NCI-H2196 (cell line): Measurements from ENCODE around the gene TGIF1.
"Not testable (repeated sequence)": the region's sequence is repeated elsewhere in the genome, so short reads cannot be mapped to it uniquely, and the experiment has no call there.

Experiments
- DNase-seq: peaks from one replicate; lab custom pipeline; 2025; ENCODE audit not compliant: unreplicated experiment; lab: John Stamatoyannopoulos, UW

TGIF1 gene

DNA sequence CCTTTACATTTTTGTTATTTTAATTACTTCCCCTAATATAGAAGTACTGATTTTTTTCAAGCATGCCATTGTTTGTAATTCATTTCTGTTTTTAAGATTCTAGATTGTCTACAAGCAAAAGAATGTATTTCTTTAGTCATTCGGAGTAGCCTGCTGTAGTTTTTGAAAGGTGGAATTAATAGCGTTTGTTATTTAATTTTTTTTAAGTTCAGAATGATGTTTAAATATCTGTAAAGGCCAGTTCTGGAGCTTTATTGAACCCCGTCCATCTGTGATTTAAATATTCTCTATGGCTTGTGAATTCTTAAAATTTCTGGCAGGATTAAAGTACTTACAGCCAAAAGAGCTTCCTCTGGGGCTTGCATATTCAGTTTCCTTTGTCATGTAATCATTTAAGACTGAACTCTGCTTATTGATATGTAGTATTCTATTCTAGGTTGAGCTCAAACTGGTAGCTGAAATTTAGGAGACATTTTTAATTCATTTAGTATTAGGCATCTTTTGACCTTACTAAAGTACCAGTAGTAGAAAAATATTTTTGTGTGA is 5.2 kb downstream of the TGIF1 start:
- DNase-seq: no peak

DNA sequence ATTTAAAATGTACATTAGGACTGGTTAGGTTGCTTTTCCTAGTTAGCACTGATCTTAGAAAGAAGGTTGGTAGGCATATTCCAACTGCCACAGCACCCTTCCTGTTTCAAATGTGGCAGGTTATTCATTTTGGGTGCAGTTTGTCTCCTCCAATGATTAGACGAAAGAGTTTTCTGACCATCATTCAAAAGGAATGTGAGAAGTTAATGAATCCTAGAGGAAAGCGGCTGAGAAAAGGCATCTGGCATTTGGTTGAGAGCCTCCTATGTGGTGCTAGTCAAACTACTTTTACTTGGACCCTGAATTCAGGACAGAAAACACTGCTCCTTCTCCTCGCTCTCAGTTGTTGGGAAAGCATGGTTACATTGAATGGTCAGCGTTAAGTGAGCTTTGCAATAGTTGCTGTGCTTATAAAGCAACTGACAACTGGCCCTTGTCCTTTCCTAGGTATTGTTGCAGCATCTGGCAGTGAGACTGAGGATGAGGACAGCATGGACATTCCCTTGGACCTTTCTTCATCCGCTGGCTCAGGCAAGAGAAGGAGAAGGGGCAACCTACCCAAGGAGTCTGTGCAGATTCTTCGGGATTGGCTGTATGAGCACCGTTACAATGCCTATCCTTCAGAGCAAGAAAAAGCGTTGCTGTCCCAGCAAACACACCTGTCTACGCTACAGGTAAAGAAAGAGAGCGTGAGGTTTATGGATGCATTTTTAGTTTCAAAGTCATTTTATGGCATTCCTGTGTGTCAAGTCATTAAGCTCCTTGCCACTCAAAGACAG is 6.1 kb downstream of the TGIF1 start:
- DNase-seq: no peak

DNA sequence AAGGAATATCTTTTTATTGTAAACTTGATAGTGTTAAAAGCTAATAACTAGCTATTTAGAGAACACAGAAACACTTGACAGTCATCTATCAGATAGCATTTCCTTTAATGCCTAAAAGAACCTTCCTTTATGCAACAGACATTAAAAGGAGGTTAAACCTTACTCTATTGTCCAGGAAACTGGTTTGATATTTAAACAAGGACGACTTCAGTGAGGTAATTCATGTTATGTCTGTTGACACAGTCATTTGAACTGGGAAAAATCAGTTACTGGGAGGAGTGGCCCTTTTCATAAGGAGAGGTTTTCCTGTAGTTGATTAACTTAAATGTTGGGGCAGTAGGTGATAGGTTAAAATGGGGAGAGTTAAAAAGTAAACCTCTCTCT is 6.7 kb downstream of the TGIF1 start:
- peak; percentile 90 for DNase-seq

DNA sequence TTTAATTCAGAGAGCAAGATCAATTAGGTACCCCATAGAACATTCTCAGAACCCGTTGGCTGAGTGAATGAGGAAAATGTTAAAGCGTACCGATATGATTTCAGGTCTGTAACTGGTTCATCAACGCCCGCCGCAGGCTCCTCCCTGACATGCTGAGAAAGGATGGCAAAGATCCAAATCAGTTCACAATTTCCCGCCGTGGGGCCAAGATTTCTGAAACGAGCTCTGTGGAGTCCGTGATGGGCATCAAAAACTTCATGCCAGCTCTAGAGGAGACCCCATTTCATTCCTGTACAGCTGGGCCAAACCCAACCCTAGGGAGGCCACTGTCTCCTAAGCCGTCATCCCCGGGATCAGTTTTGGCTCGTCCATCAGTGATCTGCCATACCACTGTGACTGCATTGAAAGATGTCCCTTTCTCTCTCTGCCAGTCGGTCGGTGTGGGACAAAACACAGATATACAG is 7.3 kb downstream of the TGIF1 start:
- peak; percentile 55 for DNase-seq

DNA sequence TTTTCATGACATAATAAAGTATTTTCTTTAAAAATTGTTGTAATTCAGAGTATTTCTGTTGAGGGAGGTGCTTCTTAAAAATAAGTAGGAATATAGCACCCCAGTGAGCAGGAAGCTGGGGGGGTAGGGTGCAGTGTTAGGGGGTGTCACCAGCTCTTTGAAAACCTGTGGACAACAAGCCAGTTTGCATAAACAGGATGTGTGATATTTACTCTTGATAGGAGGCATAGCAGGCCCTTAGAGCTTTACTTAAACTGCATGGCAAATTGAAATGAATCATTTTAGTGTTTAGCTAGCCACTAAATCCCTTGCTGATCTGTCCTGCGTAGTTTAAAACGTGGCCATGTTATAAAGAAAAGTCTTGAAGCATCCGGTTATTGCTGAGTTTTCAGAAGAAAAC is 8.4 kb downstream of the TGIF1 start:
- DNase-seq: no peak

DNA sequence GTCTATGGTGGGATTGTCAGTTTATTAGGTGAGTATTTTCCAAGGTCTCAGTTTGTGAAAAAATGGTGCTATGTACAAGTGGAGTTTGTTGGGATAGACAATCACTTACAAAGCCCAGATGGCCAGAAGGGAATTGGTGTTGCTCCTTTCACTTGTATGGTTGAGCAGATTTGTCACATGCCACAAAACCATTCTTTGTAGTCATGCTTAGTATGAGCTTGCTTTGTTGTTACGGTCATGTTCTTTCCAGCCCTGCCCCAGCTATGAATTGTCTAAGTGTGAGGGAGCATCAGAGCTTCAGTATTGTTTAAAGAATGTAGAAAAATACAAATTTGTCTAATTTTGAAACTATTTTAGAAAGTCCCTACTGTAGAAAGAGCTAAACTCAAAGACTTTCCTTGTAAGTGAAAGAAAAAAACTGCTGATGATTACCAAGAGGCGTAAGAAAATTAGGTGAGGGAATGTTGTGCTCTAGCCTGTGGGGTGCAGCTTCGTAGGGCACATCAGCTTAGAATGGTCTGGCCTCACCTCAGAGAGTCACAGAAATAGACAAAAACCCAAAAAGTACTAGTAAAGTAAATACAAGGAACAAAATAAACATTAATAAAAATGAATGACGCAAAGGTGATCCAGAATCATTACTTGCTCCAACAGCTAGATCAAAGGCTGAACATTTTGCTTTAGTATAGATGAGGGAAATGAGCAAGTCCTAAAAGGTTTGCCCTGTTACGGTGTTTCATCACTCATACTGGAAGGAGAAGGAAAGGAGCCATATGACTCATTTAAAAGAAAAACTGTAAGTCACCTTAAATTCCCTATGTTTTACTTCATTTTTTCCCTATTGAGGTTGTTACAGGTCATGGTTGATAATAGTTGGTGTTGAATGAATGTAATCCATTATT is 9.2 kb downstream of the TGIF1 start:
- DNase-seq: no peak

DNA sequence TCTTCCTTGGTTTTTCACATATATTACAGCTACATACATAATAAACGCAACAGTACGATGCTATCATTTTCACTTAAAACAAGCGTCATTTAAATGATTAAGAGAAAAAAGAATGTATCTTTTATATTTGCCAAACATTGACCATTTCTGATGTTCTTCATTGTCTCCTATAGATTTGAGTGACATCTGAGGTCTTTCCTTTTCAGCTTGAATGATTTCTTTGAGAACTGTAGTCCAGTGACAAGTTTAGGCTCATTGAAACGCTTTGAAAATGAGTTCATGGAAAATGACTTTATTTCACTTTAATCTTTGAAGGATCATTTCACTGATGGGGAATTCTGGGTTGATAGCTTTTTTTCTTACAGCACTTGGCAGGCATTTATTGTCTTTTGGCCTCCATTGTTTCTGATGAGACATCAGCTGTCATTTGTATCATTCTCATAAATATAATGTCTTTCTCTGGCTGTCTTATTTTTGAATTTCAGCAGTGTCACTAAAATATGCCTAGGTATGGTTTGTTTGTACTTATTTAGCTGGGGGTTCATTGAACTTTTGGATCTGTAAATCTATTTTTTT is 10.9 kb downstream of the TGIF1 start:
- DNase-seq: no peak

DNA sequence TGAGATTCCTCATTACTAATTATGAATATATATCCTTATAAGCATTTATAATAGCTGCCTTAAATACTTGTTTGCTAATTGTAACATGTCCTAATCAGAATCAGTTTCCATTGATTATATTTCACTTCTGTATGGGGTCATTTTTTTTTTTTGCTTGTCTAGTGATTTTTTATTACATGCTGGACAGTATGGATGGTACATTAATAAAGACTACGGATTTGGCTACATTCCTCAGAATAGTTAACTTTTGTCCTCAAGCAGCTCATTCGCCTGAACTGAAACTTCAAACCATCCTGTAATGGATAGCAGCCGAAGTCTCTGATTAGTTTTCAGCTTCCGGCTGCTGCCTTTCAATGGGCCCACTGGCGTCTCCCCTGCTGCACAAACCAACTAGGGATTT is 11.7 kb downstream of the TGIF1 start:
- no peak for DNase-seq

DNA sequence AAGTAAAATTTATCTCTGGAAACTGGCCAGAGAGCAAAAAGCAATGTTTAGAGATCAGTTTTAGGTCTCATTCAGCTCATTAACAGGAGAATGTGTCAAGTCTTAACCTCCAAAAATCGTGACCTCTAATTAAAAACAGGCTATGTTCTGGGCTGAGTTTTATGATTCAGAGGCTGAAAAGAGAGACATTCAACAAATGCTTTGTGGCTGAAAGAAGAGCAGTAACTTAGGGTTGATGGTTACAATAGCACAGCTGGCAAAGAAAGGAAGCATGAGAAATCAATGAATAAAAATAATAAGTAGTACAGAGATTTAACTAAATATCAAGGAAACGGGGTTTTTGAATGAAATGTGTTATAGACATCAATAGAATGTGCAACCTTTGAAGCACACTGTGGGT is 13.1 kb downstream of the TGIF1 start:
- no peak for DNase-seq

DNA sequence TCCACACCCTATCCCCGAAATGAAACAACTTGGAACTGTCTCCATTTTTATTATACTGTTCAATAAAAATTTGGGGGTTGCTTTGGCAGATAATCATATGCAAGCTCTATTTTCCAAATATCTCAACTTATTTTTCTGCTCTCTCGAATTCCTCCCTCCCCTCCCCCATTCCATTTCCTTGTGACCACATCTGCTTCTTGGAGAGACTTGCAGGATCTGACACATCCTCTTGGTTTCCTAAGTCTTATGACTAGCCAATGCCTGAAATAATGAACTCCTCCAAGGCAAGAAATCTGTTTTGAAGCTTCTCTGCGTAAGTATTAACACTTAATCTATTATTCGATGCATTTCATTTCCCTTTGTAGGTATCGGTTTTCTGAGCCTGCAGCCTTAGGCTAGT is 16.1 kb downstream of the TGIF1 start:
- DNase-seq: no peak

DNA sequence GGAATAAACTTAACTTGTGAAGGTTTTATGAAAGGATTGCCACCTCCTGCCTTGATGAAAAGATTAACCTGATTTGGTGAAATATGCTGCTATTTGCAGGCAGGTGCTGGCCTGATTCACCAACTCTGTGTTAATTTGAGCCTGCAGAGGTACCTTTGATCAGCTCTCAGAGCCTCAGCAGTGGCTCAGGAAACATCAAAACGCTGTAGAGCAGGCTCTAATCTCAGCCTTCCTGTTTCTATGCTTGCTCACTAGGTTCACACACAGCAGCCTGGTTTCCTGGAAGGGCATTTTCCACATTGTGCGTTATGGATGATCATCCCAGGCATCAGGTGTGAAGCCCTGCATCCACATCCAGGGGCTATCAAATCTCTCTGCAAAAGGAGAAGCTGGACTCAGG is 16.9 kb downstream of the TGIF1 start:
- DNase-seq: no peak

DNA sequence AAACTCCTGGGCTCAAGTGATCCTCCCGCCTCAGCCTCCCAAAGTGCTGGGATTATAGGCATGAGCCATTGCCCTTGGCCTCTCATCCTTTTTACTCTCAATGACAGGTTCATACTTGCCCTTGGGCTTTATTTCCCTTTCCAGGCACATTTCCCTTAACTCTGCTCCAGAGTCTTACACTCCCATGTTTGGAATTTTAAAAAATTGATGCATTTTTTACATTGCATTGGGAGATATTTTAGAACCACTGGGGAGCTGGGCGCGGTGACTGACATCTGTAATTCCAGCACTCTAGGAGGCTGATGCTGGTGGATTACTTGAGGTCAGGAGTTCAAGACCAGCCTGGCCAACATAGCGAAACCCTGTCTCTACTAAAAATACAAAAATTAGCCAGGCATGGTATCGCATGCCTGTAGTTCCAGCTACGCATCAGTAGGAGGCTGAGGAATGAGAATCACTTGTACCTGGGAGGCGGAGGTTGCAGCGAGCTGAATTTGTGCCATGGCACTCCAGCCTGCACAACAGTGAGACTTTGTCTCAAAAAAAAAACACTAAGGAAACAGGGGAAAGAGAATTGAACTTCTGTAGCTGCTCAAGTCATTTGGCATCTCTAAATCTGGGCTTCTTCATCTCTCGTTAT is 18.2 kb downstream of the TGIF1 start:
- DNase-seq: no peak

DNA sequence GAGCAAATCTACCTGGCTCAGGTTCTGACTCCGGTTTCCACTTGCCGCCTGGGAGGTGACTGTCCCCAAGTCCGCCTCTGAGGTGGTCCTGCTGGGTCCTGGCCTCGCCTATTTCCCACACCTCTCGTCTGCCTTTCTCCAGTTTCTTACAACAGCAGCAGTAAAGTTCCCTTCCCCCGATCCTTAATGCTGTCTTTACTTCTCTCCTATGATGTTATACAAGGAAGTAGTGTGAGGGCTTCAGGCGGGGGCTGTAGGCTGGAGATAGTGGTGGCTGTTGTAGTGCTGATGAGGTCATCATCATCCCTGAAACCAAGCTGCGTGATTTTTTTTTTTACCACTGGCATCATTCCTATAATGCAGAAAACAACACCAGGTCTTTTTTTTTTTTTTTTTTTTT is 18.9 kb downstream of the TGIF1 start:
- peak; percentile 52 for DNase-seq

DNA sequence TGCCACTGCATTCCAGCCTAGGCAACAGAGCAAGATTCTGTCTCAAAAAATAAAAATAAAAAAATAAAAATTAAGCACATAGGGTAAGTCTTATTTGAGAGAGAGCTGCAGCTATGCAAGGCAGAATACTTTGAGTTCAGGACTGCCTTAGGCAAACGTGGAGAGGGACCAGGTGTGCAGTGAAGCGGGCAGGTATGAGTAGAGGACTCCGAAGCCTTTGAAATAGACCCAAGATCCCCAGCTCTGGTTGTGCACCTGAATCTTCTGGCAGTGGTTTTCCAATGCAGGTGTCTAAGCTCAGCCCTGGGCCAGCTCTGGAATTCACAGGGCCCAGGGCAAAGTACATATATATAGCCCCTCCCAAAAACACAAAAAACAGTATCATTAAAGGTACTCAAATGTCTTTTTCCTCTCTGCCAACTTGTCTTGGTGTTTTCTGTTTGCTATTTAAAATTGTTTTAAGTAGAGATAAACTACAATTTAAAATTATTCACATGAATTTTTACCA is 21.2 kb downstream of the TGIF1 start:
- no peak for DNase-seq

DNA sequence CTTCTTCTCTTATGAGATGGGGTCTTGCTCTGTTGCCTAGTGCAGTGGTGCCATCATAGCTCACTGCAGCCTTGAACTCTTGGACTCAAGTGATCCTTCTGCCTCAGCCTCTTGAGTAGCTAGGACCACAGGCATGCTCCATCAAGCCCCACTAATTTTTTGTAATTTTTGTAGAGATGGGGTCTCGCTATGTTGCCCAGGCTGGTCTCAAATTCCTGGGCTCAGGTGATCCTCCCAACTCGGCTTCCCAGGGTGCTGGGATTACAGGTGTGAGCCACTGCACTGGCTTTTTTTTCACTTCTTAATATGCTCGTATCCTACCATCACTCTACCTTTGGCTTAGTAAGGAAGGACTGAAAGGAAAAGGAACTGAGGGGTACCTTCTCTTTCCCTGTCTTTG is 22.1 kb downstream of the TGIF1 start:
- DNase-seq: not testable (repeated sequence)

DNA sequence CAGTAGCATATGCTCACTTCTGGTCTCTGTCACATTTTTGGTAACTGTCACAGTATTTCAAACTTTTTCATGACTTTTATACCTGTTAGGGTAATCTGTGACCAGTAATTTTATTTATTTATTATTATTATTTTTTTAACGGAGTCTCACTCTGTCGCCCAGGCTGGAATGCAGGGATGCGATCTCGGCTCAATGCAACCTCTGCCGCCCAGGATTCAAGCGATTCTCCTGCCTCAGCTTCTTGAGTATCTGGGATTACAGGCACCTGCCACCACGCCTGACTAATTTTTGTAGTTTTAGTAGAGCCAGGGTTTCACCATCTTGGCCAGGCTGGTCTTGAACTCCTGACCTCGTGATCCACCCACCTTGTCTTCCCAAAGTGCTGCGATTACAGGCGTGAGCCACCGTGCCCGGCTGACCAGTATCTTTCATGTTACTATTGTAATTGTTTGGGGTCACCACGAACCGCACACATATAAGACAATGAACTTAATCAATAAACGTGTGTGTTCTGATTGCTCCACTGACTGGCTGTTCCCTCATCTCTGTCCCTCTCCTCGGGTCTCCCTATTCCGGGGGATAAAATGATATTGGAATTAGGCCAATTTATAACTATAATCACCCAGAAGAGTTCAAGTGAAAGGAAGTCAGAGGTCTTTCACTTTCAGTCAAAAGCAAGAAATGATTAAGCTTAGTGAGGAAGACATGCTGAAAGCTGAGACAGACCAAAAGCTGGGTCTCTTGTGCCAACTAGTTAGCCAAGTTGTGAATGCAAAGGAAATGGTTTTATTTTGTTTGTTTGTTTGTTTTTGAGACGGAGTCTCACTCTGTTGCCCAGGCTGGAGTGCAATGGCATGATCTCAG is 22.9 kb downstream of the TGIF1 start:
- no peak for DNase-seq

DNA sequence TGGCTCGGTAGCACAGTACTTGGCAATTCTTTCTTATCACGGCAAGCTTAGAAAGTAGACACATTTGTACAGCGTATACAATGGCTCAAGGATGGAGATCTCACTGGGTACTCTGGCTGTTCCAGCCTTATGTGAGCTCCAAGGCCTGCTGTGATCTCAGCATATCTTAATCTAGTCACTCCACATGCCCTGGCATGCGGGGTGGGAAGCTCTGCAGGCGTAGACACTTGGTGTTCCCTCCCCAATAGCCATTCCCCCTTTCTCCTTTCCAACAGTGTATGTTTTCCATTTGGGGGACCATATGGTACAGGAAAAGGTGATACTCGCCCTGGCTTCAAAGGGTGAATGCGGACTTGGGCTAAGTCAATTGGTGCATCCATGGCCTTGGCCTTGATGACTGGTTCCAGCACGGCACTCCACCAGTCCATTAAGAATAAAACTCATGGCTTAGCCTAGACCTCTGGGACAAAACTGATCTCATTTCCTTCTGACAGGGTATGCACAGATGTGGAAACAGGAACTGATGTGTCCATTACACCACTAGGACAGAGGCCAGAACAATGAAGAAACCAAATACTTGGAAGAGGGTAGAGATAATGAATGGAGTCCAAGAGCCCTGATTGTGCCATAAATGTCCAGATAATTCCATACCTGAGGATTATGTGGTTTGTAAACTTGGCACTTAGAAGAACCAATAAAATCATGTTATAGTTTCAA is 28.4 kb downstream of the TGIF1 start:
- no peak for DNase-seq

DNA sequence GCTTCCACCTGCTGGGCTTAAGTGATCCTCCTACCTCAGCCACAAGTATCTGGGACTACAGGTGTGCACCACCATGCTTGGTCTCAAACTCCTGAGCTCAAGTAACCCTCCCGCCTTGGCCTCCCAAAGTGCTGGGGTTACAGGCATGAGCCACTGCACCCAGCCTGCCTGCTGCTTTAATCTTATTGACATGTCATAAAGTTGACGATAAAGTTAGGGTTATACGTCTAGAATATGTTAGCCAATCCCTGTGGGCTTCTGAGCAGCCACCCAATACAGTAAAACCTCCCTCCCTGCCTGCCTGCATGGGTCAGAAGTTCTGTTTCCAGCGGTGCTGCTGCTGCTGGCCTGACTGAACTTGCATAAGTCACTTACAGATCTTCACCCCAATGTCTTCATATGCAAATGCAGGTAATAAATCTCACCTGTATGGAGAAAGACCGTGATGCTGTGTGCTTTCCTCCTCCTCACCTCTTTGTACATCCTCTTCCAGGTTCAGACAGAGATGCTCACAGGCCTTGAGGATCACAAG is 30.1 kb downstream of the TGIF1 start:
- DNase-seq: no peak
